Peyer's patch (tissue), 4 donors: ENCODE data around the gene C2CD4C. TPM values are rescaled to one million over a fixed set of nuclear protein-coding genes. Genes with fewer than 3 reads are reported as not detected.

Experiments used
- DNase-seq, 3 donors: peaks; one replicate each; pipeline ENCODE4 v3.0.0-alpha.2; 2017 to 2019
- H3K27ac ChIP-seq, 4 donors: fragments of 200-600 bp; sonication (generic); one replicate each; pipeline ENCODE4 v1.5.1; 2016 to 2019
- H3K27me3 ChIP-seq, 2 donors: fragments of 200-600 bp; sonication (generic); one replicate each; pipeline ENCODE4 v1.5.1; 2019
- H3K36me3 ChIP-seq, 3 donors: fragments of 200-600 bp; sonication (generic); one replicate each; pipeline ENCODE4 v1.5.1; 2016 to 2019
- H3K4me1 ChIP-seq, 4 donors: fragments of 200-600 bp; sonication (generic); one replicate each; pipeline ENCODE4 v1.5.1; 2016 to 2019
- H3K4me3 ChIP-seq, 4 donors: fragments of 200-600 bp; sonication (generic); 1 replicate in 3 of 4; 2 replicates in 1 of 4; pipeline ENCODE4 v1.5.1; 2016 to 2019; ENCODE audit warnings: mild to moderate bottlenecking in 1 of 4
- H3K9me3 ChIP-seq, 4 donors: fragments of 200-600 bp; sonication (generic); one replicate each; pipeline ENCODE4 v1.5.1; 2016 to 2019; ENCODE audit warnings: mild to moderate bottlenecking in 1 of 4
- CTCF ChIP-seq, 6 experiments: fragments of 450-650 bp in 4 of 6; fragments of 200-600 bp in 2 of 6; sonication (generic) in 1 of 6; IDR thresholded peaks; one replicate each; pipeline ENCODE4 v1.5.1; 2017 to 2019; ENCODE audit warnings: antibody characterized with exemption in 6 of 6, mild to moderate bottlenecking in 3 of 6, moderate library complexity in 1 of 6
- POLR2A ChIP-seq, 2 donors: fragments of 450-650 bp; IDR thresholded peaks; one replicate each; pipeline ENCODE4 v1.5.1; 2017; ENCODE audit warnings: antibody characterized with exemption in 2 of 2, mild to moderate bottlenecking in 2 of 2, moderate library complexity in 2 of 2
- total RNA-seq, 4 donors: library from RNA; depleted of rRNA; stranded (reverse); fragments of >200 nt; gene quantifications; one replicate each; pipeline ENCODE4 v1.1.0, GENCODE V29; 2016

C2CD4C gene
- total RNA-seq, 4 donors from 2014 or later, result 0.47 to 0.80 TPM; not detected in 2

- Histone ChIP-seq H3K36me3 (no peaks in the 10 kb centered on the region), H3K9me3 (no peaks in the 10 kb centered on the region), H3K4me1 (no peaks in the 10 kb centered on the region), H3K4me3 (no peak overlapping the region), H3K27me3 (no peaks in the 10 kb centered on the region), H3K27ac (no peak overlapping the region)
- TF ChIP-seq POLR2A (IDR thresholded peaks at IDR 0.05) (no peak), CTCF (IDR thresholded peaks at IDR 0.05) (no peak)
- no peak for DNase-seq
These were observed 16.5 kb downstream of the C2CD4C start for GRCh38 chr19:392375-392970.

- TF ChIP-seq POLR2A (IDR thresholded peaks at IDR 0.05) (no peak), CTCF (IDR thresholded peaks at IDR 0.05) (no peak)
- no peak overlapping the region for H3K4me3 ChIP-seq
- peak in 1 of 3 donors; percentile 11 for DNase-seq
These were observed 17.1 kb downstream of the C2CD4C start for GRCh38 chr19:391726-392374.

GRCh38 chr19:391207-391557 is 17.8 kb downstream of the C2CD4C start:
- DNase-seq, result no peak
- Histone ChIP-seq H3K9me3 (no peaks in the 10 kb centered on the region), H3K27me3 (no peaks in the 10 kb centered on the region), H3K36me3 (no peaks in the 10 kb centered on the region), H3K4me1 (no peaks in the 10 kb centered on the region), H3K27ac (no peak overlapping the region), H3K4me3 (no peak overlapping the region)
- TF ChIP-seq CTCF (IDR thresholded peaks at IDR 0.05) (no peak), POLR2A (IDR thresholded peaks at IDR 0.05) (no peak)

More at GRCh38 chr19:391726-392374, 17.1 kb downstream of the C2CD4C start:
- Histone ChIP-seq H3K27ac (no peak overlapping the region), H3K9me3 (no peaks in the 10 kb centered on the region), H3K36me3 (no peaks in the 10 kb centered on the region), H3K27me3 (no peaks in the 10 kb centered on the region), H3K4me1 (no peaks in the 10 kb centered on the region)

DNA sequence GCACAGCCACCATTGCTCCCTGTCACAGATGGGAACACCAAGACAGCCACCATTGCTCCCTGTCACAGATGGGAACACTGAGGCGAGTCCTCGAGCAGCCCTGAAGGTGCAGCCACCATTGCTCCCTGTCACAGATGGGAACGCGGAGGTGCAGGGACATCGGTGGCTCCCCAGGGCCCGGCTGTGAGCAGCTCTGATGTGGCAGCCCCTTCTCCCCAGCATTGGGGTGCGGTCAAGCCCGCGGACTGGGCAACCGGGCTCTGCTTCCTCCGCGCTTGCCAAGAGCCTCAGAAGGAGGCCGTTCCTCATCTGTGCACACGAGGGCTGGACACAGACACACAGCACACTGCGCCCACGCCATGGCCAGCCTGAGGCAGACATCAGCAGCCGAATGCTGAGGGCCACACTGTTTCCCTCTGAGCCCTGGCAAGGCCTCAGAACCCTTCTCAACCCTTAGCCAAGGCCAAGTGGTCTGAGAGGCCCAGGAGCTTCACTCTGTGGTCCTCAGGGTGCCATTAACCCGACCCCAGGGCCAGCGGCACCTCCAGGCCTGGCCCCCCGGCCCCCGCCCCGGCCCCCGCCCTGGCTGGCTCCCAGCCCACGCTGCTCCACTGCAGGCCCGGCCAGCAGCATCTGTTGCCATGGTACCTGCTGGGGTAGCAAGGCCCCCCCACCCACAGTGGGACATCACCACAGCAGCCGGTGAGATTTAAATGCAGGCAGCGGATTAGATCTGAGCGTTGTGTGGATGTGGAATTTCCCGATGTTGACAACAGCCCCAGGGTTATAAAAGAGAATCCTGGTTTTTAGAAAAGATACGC is 18.4 kb downstream of the C2CD4C start:
- peak in 1 of 3 donors; percentile 21 for DNase-seq
- no peaks in the 10 kb centered on the region for H3K36me3 ChIP-seq

GRCh38 chr19:389935-390289 is 19.0 kb downstream of the C2CD4C start:
- Histone ChIP-seq H3K9me3 (no peaks in the 10 kb centered on the region), H3K4me3 (no peak overlapping the region), H3K27ac (no peak overlapping the region), H3K36me3 (no peaks in the 10 kb centered on the region), H3K27me3 (no peaks in the 10 kb centered on the region), H3K4me1 (no peaks in the 10 kb centered on the region)
- DNase-seq, result no peak
- TF ChIP-seq CTCF (IDR thresholded peaks at IDR 0.05) (no peak), POLR2A (IDR thresholded peaks at IDR 0.05) (no peak)

More for the DNA sequence above, 18.4 kb downstream of the C2CD4C start:
- H3K9me3 ChIP-seq, result no peaks in the 10 kb centered on the region
- H3K27me3 ChIP-seq, result no peaks in the 10 kb centered on the region
- no peak overlapping the region for H3K4me3 ChIP-seq
- no peak overlapping the region for H3K27ac ChIP-seq
- TF ChIP-seq CTCF (IDR thresholded peaks at IDR 0.05) (no peak), POLR2A (IDR thresholded peaks at IDR 0.05) (no peak)
- H3K4me1 ChIP-seq, result no peaks in the 10 kb centered on the region
